Hair follicular keratinocyte (primary cell): Measurements from ENCODE around the gene NODAL. TPM values are rescaled to one million over a fixed set of nuclear protein-coding genes. Genes with fewer than 3 reads are reported as not detected.

Source experiments
- total RNA-seq: library from RNA; depleted of rRNA; stranded (reverse); fragments of >200 nt; gene quantifications from 2 replicates; pipeline ENCODE4 v1.2.3, GENCODE V29; 2015

NODAL gene
- total RNA-seq = 0.23 and 0.38 TPM in 2 replicates

DNA sequence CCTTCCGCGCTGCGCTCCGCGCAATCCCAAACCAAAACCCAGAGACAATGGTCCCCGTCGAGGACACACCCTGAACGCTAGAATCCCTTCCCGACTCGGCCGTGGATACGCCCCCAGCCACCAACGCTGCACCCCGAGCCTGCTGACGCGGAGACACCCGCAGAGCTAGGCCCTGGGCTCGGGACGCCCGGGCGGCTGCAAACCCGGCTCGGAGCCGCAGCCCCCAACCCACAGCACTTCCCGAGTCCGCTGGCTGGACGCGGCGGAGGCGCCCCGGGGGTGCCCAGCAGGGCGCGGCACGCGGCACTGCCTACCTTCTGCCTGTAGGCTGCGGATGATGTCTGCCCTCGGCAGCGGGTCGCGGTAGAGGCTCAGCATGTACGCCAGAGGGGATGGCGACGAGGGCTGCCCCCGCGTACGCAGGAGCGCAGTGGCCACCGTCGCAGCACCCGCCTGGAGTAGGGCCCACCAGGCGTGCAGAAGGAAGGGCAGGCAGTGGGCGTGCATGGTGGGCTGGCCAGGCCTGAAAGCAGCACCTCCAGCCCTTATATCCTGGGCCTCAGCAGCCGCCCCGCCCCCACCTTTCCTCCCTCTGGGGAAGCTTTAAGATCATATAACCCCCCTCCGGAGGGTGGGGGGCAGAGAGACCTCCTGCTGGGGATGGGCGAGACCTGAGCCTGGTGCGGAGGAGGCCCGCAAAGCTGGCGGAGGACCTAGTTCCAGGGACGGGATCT is at the start of gene NODAL:
Gene NODAL (minus strand): TSS at position 521 of the 734 bp plus-strand sequence. CDS start 14 bp downstream, at position 507.

DNA sequence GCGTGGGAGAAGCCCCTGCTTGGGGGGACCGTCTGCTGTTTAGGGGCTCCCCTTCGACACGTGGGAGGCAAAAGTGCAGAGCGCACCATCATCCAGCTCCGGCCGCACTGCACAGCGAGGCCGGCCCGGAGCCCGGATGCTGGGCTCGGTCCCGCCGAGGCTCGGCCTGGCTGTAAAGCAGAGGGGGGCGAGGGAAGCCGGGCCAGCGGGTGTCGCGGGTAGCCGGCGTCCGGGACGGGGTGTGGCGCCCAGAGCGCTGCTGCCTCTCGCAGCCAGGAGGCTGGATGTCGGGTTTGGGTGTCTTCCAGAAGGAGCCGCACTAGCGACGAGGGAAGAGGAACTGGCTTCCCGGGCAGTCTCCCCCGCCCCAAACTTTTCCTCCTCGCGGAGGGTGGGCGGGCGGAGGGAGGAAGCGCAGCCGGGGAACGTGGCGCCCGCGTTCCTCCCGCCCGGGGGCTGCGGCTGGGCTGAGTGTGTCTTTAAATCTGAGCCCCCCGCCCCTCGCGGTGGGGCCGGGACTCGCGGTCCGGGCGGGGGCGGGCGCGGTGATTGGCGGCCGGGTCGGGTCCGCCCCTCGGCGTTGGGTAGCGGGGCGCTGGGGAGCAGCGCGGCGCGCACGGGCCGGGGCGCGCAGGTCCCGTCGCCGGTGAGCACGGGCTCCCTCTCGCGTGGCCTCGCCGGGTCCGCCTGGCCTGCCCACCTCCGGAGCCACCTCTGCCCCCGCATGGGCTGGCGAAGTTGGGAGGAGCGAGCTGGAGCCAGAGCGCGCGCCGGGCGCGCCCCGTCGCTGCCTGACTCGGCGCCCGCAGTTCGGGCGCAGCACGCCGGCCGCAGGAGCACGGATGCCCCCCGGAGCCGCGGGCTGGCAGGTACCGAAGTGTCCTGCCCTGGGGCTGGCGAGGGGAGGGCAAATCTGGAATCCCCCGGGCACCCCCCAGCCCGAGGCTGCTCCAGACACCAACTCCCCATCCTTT is 37.0 kb upstream of the NODAL start, which contains the start of gene PALD1:
Gene PALD1 (plus strand): TSS at position 577 of the 974 bp plus-strand sequence. CDS start 47,185 bp downstream, outside the sequence.

DNA sequence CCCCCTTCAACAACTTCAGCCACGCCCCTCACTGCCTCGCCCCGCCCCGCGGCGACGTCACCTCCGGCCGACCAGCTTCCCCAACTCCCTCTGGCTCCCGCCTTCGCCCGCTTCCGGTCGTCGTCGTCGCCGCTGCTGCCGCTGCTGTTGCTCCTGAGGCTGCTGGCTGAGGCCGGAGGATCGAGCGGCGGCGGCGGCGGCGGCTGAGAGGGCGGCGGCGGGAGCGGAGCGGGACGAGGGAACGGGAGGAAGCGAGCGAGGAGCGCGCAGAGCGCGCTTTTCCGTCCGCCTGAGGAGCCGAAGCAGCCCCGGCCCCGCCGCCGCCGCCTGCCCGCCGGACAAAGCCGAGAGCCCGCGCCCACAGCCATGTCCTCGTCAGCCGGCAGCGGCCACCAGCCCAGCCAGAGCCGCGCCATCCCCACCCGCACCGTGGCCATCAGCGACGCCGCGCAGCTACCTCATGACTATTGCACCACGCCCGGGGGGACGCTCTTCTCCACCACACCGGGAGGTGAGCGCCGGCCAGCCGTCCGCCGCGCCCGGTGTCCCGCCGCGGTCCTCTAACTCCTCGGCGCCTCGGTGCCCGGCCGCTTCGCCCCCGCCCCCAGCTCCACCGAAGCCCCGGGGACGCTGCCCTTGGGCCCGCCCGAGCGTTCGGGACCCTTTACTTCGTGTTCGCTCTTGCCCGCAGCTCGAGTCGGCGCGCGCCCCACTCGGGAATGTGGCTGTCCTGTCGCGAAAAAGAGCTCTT is 37.3 kb downstream of the NODAL start, which contains the start of gene EIF4EBP2:
Gene EIF4EBP2 (plus strand): TSS at position 110 of the 751 bp plus-strand sequence. CDS start 257 bp downstream, at position 367.

Other genes with a start within 250 kb of the NODAL start
- 229 and 237 TPM in 2 replicates for gene PPA1, start 208.3 kb downstream of the NODAL start, total RNA-seq
- gene NPFFR1, start 157.7 kb downstream of the NODAL start, total RNA-seq = not detected in 2 replicates
- gene LRRC20, start 59.1 kb downstream of the NODAL start, total RNA-seq = 12.1 and 13.6 TPM in 2 replicates
- 12.5 and 12.8 TPM in 2 replicates for gene EIF4EBP2, start 37.5 kb downstream of the NODAL start, total RNA-seq
- gene PALD1, start 37.1 kb upstream of the NODAL start, total RNA-seq = 0.04 TPM in 1 of 2 replicates, not detected in the other
- gene PRF1, start 161.1 kb upstream of the NODAL start, total RNA-seq = not detected in 2 replicates
- 0.19 TPM in 1 of 2 replicates, not detected in the other for gene ADAMTS14, start 230.8 kb upstream of the NODAL start, total RNA-seq